ENCODE measurements around the gene EXOSC7.

- TF ChIP-seq, protein P1, sequence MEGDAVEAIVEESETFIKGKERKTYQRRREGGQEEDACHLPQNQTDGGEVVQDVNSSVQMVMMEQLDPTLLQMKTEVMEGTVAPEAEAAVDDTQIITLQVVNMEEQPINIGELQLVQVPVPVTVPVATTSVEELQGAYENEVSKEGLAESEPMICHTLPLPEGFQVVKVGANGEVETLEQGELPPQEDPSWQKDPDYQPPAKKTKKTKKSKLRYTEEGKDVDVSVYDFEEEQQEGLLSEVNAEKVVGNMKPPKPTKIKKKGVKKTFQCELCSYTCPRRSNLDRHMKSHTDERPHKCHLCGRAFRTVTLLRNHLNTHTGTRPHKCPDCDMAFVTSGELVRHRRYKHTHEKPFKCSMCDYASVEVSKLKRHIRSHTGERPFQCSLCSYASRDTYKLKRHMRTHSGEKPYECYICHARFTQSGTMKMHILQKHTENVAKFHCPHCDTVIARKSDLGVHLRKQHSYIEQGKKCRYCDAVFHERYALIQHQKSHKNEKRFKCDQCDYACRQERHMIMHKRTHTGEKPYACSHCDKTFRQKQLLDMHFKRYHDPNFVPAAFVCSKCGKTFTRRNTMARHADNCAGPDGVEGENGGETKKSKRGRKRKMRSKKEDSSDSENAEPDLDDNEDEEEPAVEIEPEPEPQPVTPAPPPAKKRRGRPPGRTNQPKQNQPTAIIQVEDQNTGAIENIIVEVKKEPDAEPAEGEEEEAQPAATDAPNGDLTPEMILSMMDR (IDR thresholded peaks at IDR 0.05), result no peak
- TF ChIP-seq ZFX (IDR thresholded peaks at IDR 0.05; ENCODE audit: borderline replicate concordance), result no peak
These were observed 25.7 kb upstream of the EXOSC7 start for GRCh38 chr3:44950275-44950734.
